HG03575 (cell line): ENCODE measurements around the gene ITPR1.

Experiments
- ATAC-seq: cut with Tn5 transposase; IDR thresholded peaks from one replicate; pipeline ENCODE4 v1.9.1; 2021; ENCODE audit not compliant: unreplicated experiment, insufficient number of reproducible peaks, low FRiP score; ENCODE audit errors: extremely low read depth

The ITPR1 gene

DNA sequence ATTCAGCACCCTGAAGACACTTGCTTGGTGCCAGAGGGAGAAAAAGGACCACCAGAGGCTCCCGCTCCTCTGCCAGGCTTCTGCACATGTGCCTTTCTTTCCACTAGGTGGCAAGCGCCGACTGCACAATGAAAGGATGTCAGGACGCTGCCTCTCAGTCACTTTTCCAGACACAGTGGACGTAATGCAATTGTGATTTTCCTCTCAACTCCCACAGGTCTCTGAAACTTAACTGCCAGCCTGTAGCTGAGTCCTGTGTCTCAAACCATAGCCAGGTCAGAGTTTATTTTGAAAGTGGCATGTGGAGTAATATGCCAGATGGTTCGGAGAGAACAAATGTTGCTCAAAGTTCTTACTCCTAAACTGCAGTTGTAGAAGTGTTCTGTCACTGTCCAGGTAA lies 162.9 kb downstream of the ITPR1 start:
- no peak for ATAC-seq

DNA sequence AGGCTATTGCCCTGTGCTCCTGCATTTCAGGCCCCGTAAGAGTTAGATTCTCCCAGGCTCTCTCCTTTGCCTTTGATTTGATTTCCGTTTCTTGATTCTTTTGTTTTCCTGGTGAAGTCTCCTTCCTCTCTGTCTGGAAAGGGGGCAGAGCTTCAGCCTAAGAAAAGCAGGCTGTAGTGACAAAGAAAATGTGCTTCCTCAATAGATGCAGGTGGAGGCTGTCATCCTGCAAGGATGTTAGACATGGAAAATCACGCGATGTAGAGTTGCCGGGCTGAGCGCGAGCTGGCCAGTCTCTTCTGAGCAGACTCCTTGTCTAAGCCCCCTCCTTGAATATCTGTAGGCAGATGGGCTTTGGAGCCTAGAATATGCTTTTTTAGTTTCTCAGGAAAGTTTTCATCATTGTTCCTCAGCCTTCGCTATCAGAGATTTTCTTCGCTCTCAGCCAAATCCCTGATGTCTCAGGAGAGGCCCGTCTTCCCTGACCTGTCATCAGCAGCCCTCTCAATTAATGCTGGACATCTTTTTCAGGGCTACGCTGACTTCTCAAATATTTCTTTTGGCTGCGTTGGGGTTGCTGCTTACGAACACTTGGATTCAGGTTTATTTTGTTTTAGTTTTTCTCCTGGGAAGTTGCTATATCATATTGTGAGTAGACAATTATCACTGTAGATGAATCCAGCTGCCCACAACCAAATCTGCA lies 163.6 kb downstream of the ITPR1 start:
- no peak for ATAC-seq

DNA sequence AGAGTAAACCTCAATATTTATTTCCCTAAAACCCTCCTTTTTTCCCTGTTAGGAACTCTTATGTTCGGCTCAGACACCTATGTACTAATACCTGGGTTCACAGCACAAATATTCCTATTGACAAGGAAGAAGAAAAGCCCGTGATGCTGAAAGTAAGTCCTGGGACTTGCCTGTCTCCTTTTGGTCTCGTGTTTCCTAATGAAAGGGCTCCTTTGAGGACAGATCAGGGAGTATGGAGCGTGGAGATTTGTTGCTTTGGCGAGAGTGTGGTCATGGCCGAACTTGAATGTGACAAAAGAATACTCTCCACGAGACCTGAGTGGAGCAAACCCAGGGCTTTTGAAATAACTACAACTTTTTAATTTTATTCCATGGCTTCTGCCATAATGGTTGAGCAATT lies 167.8 kb downstream of the ITPR1 start:
- no peak for ATAC-seq

DNA sequence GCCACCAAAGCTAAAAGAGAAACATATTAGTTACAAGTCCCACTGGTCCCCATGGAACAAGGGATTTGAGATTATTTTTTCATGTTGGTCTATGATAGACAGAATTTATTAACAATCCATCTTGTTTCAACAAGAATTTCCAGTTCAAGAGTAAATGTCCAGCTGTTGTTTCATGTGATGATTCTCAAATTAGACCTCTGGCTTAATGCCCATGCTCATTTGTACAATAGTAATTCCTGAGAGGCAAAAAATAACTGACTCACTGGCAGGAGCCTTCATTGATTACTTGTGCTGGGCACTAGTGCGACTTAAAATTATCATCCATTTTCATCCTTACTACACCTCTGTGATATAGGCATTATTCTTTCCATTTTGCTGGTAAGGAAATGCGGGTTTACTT lies 171.3 kb downstream of the ITPR1 start:
- no peak for ATAC-seq

DNA sequence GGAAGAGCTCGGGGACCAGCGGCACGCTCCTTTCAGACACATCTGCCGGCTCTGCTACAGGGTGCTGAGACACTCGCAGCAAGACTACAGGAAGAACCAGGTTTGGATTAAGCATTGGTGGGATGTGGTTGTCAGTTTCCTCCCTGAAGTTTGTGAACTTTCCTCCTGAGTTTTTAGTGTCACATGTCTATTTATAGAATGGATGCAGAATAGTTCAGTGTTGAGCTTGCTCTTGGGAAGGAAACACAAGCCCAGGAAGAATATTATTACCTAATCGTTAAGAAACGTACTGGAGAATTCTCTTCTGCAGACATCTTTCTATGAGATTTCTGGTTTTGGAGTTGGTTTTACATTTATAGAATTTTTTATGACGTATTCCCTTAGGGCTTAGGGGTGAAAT lies 172.0 kb downstream of the ITPR1 start:
- no peak for ATAC-seq

DNA sequence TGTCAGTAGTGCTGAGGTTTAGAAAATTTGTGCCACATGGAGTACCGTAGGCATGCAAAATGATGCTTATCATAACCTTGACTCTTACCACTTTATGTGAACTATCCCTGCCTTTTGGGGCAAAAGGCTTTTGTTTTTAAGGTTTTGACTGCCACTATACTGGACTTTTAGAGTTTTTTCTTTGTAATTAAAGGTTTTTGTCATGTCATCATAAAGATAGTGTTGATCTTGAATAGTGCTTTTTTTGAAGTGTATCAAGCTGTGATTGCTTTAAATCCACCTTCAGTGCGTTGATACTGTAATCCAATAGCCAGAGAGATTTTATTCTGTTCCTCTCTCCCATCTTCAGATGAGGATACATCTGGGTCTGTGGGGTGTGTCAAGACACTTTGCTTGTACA lies 172.9 kb downstream of the ITPR1 start:
- no peak for ATAC-seq

DNA sequence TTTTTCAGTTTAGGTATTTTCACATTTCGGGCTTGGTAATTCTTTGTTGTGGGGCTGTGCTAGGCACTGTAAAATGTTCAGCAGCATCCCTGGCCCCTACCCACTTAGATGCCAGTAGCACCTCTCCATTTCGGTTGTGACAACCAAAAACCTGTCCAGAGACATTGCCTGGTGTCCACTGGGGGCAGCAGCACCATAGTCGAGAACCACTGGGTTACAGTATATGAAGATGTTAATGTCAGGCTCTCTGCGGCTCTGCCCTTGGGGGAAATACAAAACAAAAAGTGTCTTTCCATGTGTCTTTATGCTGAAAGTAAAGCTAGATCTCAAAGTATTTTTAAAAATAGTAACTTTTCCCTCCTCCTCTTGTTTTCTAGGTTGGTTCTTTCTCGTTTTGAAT lies 177.2 kb downstream of the ITPR1 start:
- ATAC-seq = no peak

DNA sequence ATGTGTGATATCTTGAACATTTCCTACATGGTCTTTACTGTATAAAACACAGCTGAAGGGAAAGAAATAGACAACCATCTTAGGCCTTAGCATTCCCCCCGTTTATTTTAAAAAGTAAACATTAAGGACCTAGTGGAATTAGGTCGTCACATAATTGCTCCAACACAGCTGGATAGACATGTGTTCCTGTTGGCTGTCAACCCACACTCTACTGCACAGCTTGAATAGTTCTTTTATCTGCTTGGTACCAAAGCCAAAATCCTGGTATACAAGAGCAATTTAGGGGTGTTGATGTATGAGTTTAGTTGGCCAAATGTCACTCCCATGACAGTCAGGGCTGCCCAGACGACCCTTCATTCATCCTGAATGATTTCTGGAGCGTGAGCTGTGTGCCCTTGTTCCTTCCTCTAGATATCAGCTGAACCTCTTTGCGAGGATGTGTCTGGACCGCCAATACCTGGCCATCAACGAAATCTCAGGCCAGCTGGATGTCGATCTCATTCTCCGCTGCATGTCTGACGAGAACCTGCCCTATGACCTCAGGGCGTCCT lies 179.7 kb downstream of the ITPR1 start:
- no peak for ATAC-seq

DNA sequence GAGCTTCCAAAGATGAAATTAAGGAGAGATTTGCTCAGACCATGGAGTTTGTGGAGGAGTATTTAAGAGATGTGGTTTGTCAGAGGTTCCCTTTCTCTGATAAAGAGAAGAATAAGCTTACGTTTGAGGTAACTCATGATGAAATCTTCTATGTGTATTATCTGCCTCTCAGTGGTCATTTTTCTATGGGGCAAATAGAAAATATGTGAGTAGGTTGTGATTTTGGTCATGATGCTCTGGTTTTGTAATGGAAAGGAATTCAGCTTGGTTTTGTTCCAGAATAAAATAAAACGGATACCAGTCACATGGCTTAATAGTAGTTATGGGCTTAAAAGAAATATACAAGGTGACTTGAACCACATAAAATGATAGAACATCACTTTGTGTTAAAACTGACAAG lies 181.1 kb downstream of the ITPR1 start:
- ATAC-seq = no peak

DNA sequence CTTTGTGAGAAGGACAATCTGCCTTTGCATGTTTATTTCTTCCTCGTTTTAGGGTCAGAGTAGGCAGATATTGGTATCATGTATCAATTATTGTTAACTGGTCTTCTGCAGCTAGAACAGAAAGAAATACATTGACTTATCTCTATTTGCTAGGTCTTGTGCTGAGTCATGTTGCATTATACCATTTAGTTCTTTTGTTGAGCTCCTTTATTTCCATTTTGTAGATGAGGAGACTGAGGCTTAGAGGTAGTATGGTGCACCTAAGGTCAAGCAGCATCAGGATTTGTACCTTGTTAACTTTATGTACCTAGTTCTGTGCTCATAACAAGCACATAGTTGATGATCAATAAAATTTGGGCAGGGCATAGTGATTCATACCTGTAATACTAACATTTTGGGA lies 182.6 kb downstream of the ITPR1 start:
- ATAC-seq = no peak

DNA sequence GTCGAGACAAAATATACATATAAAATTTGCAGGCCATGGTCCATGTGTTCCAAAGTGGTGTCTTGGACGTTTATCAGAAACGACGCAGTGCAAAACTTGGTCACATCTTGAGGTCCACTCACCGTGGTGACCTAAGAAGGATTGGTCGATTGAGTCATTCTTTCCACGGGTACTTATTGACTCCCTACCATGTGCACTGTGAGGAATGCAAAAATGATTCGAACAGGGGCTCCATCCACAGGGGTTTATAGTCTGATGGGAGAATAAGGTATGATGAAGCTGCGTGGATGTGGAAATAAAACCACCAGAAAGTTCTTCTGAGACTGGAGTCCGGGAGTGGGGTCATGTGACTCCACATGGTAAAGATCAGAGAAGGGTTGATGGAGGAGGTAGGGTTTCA lies 185.2 kb downstream of the ITPR1 start:
- ATAC-seq = no peak

DNA sequence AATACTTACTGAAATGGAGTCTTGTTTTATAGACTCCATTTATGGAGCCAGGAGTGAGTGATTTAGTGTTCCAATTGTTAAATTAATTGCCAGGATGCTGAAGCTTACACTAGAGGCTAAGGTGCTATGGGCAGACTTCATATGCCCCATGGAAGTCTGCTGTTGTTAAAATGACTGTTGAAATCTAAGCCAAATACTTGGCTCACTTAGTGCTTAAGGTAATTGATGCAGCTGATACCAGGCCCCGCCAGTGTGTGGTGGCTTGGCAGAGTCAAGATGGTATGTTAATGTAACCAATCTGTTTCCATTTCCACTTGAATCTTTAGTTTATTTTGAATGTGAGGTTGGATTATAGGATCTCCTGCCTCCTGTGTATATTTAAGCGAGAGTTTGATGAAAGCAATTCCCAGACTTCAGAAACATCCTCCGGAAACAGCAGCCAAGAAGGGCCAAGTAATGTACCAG lies 187.1 kb downstream of the ITPR1 start:
- no peak for ATAC-seq

DNA sequence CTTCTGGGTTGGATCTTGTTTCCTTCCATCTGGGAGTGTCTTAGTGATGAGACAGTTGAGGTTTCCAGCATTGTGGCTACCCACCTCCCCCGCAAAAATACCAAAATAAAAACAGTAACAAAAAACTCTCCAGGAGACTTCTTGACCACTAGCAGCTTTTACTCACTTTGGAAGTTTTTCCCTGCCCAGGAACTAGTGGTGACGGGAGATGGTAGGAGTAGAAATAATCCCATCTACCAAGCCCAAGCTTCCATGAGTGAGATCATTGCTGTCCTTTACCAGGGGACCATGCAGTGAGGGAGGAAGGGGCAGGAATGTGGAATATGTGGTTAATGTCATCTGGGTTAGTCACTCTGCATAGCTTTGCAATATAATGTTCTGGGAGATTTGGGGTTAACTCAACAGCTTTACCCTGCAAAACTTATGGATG lies 187.7 kb downstream of the ITPR1 start:
- no peak for ATAC-seq

DNA sequence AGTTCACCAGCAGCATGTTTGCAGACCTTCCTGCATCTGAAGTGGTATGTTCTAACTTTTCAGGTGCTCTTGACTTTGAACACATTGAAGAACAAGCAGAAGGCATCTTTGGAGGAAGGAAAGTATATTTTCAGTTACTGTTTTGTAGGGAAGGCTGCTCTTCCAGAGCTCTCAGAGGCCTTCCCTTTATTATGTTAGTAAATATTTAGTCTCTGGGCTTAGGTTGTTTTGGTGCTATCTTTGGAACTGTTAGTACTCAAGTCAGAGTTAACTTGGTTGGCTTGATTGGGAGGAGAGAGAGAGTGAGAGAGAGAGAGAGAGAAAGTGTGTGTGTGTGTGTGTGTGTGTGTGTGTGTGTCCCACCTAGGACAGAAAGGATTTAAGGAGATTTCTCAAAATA lies 188.2 kb downstream of the ITPR1 start:
- ATAC-seq = no peak

DNA sequence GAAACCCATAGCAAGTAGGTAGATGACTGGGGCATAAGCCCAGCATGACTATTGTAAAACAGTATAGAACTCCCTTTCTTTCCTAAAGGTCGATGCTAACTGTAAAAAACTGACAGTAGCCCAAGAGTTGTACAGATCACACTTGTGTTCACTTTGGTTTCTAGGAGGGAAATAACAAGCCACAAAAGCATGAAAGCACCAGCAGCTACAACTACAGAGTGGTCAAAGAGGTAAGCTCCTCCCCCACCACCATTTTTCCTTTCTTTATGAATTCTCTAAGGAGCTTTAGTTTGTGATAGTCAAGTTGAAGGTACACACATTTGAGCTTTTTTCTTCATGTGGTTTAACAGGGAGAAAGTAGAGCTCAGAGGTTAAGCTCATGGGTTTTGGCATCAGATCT lies 191.0 kb downstream of the ITPR1 start:
- ATAC-seq = no peak

DNA sequence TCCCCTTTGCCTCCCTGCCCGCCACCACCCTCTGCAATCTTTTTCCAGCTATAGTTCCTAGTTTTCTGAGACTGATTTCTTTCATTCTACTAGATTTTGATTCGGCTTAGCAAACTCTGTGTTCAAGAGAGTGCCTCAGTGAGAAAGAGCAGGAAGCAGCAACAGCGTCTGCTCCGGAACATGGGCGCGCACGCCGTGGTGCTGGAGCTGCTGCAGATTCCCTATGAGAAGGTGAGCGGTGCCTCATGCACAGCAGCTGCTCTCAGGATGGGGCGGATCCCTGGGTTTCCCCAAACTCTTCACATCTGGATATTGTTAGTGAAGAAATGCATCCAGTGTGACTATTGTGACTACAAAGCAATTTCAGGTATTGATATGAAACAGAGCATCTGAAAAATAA lies 191.8 kb downstream of the ITPR1 start:
- no peak for ATAC-seq

DNA sequence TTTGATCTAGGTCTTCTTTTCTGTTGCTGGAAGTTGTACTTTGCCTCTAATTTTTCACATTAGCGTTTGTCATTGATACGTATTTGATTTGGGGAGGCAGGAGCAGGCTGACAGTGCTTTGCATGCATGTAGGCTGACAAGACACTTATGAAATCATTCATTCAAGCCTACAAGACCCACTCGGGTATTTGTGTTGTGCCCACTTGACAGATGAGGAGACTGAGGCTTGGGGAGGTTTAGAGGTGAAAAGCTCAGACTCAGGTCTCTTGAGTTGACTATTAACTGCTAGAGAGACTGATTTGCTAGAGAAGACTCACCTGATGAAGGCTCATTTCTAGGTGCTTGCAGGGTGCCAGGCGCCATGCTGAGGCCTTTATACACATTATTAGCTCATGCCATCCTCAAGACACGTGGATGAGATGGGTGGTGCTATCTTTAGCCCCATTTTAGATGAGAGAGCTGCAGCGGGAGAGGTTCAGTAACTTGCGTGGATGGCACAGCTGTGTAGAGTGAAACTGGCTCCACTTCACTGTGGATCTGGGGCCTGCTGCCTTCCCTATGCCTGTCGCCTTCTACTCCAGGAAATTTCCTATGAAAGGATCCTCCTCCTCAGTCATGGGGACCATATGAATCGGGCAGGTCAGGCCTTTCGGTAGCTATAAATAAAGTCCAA lies 192.7 kb downstream of the ITPR1 start:
- ATAC-seq = no peak

DNA sequence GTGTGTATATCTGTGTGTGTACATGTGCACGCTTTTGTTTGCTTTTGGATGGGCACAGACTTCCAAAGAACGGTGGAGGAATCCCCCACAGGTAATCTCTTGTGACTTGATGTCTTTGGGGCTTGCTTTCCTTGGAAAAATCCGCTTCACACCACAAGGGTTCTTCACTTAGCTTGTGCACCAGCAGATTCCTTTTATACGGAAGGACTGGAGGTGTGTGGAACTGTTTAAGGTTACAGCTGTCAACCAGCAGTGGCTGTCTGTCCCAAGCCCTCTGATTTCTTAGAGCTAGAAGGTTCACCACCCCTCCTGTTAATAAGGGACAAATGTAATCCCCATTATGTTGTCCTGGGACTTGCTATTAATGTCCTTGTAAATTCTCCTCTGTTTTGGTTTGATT lies 193.5 kb downstream of the ITPR1 start:
- ATAC-seq = no peak

DNA sequence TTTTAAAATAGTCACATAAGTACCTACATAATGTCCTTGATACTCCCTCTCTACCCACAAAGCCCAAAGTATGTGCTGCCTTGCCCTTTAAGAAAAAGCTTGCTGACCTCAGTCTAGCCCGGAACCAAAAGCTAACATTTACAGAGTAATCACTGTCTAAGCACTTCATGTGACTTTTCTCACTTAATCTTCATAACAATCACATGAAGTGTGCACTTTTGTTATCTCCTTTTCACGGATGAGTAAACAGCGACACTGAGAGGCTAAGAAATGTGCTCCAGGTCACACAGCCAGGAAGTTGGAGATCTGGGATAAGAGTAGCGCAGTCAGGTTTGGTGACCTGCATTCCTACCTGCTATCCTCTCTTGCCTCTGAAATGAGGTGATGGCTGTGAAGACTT lies 194.0 kb downstream of the ITPR1 start:
- no peak for ATAC-seq

DNA sequence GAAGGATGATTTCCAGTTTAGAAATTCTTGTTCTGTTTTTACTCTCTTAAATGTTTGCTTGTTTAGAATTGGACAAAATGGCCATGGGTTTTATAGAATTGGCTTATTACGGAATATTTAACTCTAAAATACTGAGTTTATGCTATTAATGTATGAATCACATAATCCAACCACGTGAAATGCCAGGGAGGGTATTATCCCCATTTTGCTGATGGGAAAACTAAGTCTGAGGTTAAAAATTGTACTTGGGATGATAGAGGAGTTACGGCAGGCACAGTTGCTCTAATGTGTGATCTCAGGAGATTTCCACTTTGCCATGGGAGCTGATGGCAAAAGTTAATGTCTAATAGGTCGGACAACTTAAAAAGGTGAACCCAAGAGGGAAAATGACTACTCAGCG lies 194.4 kb downstream of the ITPR1 start:
- ATAC-seq = no peak

DNA sequence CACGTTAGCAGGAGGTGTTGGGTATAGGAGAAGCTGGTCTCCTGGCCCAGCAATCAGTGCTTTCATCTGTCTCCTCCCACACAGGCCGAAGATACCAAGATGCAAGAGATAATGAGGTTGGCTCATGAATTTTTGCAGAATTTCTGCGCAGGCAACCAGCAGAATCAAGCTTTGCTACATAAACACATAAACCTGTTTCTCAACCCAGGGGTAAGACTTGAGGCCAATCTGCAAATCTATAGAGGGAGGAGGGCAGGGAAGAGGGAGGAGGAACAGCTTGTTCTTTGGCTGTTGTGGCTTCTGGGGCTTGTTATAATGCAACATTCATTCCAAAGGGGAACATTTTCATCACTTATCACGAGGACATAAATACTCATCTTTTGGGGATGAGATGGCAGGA lies 195.3 kb downstream of the ITPR1 start:
- no peak for ATAC-seq
